ENCODE results near the gene FBXW7.
"Not testable (repeated sequence)": the region's sequence is repeated elsewhere in the genome, so short reads cannot be mapped to it uniquely, and the experiment has no call there.

FBXW7 gene, protein sequence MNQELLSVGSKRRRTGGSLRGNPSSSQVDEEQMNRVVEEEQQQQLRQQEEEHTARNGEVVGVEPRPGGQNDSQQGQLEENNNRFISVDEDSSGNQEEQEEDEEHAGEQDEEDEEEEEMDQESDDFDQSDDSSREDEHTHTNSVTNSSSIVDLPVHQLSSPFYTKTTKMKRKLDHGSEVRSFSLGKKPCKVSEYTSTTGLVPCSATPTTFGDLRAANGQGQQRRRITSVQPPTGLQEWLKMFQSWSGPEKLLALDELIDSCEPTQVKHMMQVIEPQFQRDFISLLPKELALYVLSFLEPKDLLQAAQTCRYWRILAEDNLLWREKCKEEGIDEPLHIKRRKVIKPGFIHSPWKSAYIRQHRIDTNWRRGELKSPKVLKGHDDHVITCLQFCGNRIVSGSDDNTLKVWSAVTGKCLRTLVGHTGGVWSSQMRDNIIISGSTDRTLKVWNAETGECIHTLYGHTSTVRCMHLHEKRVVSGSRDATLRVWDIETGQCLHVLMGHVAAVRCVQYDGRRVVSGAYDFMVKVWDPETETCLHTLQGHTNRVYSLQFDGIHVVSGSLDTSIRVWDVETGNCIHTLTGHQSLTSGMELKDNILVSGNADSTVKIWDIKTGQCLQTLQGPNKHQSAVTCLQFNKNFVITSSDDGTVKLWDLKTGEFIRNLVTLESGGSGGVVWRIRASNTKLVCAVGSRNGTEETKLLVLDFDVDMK

DNA sequence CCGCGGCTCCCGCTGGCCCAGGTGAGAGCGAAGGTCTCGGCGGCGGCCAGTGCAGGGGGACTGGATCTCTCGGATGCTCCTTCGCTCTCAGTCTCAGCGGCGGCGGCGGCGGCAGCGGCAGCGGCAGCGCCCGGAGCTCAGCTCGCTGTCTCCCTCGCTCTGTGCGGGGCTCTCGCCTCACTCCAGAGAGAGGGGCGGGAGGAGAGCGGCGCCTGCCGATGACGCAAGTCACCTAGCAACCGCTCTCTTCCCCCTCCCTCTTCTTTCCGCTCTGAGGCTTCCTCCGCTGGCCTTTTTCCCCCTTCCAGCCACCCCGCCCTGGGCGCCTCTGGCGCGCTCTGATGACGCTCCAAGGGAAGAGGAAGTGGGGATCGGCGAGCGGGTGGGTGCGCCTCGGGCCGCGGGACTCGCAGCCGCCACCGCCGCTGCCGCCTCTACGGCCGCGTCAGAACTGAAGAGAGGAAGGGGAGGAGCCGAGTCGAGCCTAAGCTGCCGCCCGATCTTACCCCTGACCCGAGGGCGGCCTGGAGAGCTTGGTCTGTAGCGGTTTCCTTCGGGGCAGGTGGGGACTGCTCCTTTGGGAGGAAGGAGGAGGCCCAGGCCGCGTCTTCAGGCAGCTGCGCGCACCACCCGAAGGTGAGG is at the start of gene FBXW7:
TSS of gene FBXW7 (minus strand) at position 190 of the 642 bp plus-strand sequence. CDS start 124,289 bp downstream, outside the sequence.
- peak; percentile 98 for DNase-seq (ENCODE audit: low spot score)

DNA sequence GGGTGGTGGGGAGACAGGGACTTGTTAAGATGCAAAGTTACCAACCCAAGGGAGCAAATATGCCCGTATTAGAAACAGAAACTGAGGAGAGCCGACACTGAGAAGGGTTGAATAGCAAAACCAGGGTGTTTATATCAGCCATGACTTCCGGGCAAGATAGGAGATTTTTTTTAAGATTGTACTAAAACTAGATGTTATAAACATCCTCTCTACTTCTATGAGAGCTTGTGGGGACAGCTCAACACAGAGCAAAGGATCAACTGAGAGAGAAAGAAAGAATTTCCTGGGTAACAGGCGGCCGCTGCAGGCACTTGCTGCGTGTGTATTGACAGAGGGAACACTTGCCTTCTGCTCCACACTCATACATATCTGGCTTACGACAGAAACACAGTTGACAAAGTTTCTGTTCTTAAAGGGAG is 49.1 kb upstream of the FBXW7 start:
- no peak for DNase-seq (ENCODE audit: low spot score)

DNA sequence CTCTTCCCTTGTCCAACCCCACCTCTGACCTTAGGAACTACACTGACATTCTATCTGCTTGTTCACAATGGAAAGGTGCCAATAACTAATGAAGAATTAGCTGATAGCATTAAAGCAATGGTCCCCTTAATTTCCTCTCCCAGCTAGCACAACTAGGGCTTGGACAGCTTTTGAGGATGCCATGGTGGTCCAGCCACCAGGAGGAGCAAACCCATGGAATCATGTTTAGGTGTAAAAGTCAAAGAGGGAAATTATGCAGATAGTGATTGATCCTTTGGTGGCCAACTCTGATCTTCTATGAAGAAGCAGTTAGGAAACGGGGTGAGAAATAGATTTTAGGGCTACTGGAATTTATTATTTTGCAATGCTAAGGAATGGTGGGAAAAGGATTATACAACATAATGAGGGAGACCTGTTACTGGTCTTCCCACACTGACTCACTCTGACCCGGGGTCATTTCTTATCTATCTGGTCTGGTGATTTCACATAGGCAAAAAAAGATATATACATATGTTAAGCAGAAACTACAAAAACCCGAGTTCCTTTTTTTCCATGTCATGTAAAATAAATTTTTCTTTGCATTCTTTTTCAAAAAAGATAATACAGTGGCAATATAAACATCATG is 45.8 kb upstream of the FBXW7 start:
- DNase-seq (ENCODE audit: low spot score): no peak

DNA sequence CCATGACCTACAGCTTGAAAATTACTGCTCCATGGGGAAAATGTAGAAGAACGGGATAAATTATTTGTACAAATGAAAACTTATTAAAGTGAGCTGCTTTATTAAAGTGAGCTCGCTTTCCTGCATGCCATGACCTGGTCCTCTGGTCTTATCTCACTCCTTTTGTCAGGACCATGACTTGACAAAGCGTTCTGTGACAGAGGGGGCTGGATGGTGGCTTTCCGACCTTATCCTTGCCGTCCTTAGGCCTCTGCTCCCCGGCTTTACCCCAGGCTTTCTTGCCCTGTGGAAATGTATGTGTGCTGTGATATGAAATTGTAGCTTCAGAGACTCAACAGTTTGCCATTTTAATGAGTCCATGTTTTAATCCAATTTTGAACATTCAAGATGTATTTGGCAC is 44.0 kb upstream of the FBXW7 start:
- DNase-seq (ENCODE audit: low spot score): no peak

DNA sequence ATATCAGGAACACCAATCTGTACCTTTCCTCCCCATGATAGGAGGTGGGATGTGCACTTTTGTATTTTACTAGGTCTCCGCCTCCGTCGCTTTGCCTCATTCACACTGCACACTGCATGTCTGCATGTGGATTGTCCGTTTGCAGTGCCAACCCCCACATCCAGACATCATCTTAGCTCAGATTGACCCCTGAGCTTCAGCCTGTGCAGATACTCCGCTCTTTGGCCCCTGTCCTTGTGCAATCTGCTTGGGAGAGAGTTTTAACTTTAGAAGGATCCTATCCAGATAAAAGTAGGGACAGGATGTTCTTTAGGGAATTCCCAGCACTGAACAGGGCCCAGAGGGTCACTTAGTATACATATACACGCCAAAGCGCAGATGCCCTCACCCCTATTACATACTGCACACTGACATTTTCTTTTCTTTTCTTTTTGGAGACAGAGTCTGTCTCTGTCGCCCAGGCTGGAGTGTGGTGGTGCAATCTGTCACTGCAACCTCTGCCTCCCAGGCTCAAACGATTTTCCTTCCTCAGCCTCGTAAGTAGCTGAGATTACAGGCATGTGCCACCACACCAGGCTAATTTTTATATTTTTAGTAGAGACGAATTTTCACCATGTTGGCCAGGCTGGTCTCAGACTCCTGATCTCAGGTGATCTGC is 43.3 kb upstream of the FBXW7 start:
- DNase-seq (ENCODE audit: low spot score): no peak

DNA sequence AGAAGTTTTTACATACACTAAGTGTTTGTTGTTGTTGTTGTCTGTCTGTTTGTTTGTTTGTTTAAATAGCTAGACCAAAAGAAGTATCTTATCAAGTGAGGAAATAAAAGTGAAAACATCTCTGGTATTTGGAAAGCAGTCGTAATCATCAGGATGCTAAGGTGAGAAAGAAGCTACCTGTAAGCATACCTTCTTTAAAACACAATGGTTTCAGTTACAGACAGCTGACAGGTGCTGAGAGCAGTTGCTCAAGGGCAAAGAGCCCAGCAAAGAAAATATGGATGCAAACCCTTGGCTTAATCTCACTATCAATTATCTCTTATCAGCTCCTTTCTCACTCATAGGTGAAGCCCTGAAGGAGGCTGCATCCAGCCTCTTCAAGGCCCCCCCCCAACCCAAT is 42.8 kb upstream of the FBXW7 start:
- no peak for DNase-seq (ENCODE audit: low spot score)

DNA sequence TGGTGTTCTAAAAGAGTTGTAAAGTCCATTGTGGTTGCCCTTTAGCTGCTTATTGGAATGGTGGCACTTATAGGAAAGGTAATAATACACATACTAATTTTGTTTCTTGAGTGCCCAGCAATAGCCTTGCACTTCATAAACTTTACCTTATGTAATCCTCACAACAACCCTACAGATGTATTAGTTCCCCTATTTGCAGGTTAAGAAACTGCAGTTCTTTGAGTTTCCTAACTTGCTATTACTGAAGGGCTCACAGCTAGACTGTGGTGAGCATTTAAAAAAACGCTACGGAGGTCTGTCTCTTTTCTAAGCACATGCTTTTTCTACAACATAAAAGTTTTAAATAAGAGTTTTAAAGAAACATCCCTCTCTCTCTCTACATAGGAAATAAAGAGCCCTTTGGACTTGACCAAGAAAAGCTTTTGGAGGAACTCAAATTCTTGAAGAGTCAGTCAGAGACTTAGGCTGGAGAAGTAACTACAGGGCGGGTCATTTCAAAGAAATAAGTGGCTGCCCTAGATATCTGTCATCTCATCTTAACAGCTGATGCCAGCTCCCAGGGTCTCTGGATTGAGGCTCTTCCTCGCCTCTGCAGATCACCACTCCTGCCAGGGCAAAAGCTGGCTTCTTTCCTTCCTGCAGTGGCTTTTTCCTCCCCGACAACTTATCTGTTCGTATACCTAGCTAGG is 42.0 kb upstream of the FBXW7 start:
- DNase-seq (ENCODE audit: low spot score): no peak

DNA sequence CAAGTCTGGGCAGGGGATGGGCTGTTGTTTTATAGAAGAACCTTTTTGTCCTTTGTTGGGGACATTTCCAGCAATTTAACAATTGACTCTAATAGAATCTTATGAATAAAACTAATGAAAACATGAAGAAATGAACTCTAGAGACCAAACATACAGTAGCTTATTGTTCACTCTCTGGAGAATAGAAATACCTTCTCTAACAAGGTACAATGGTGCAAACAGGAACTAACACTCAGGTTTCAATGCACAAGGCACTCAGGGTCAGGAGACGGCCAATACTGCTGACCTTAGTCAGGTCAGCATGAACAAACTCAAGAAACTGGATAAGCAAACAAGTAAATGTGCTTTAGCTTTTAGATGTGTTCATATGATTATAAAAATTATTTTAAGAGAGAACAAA is 39.6 kb upstream of the FBXW7 start:
- no peak for DNase-seq (ENCODE audit: low spot score)

DNA sequence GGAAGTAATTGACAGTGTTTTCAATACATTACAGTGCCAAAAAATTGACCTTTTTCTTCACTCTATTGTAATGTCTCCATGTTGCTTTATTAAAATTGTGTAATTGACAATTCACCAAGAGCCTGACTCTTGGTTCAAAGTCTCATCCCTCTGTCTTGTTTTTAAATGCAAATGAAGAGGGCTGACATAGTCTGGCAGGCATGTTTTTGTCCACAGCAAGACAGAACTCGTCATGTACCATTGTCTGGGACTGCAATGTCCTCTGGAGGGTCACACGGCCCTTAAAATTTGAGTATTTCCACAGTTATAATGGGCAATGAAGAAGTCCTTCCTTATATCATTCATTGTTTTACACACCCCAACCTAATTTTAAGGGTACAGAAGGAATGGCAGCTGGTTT is 38.0 kb upstream of the FBXW7 start:
- DNase-seq (ENCODE audit: low spot score): no peak

DNA sequence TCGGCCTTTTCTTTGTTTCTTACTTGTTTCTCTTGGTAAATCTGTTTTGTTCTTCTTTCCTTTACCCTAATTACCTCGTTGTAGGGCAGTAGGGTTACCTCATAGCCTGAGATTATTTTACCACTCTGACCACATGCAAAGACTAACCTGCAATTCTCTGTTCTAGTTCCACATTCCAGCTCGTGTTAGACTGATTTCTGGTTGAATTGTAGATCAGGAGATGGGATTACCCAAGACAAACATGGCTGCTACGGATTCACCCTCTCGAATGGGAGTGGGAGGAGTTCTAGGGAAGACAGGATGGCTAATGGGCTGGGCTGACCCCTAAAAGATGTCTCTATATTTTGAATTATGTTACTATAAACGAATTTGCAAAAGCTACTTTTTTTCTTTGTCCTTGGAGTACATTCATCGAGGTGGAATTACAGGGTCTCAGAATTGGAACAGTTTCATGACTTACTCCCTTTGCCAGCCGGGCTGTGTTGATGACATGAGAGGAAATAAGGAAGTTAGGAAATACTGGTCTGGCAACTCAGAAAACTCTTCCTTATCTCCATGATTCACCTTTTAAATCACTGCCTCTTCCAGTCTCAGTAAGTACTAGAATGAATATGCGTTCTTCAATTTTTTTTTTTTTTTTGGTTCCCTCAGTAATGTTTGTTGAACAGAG is 36.7 kb upstream of the FBXW7 start:
- DNase-seq (ENCODE audit: low spot score): no peak

DNA sequence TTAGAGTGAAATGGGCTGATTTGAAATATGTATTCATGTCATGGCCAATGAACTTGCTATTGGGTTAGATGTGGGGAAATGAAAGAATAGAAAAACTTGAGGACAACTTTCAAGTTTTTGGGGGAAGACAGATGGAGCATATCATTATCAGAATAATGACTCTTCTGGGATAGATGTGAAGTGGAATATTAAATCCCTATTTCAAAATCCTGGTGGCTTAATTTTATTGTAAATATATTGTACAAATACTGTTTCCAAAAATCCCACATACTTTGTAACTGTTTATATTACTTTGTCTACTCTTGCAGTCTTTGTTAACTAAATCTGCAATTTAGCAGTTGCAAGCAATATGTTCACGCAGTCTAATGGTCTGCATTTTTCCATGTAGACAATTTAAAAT is 35.9 kb upstream of the FBXW7 start:
- no peak for DNase-seq (ENCODE audit: low spot score)

DNA sequence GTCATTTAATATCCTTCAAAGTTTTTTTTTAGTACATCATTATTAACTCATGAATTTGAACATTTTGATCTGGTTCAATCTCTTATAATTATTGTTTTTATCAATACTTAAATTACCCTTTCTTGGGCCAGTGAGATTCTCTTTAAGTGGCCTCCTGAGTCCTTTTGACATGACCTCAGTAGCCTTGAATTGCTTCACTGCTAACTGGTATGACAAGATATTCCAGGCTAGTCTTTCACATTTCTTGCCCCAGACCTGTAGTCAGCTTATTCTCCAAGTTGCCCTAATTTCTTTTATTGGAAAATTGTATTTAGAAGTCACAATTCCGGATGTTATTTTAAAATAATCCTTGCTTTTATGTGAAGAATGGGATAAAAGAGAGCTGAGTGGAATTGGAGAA is 35.4 kb upstream of the FBXW7 start:
- no peak for DNase-seq (ENCODE audit: low spot score)

DNA sequence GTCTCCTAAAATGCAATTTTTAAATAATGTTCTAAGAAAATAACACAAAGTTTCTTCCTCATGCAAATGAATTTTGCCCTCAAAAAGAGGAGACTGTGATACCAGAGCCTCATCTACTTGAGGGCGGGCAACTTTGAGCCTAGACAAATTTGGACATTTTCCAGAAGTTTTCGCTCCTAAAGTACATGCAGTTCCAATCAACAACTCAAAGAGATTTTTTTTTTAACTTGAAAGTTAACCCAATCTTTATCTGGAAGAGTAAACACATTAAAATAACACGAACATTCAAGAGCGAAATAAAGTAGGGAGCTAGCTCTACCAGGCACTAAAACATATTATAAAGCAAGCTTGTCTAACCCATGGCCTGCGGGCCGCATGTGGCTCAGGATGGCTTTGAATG is 29.4 kb upstream of the FBXW7 start:
- DNase-seq (ENCODE audit: low spot score): no peak

DNA sequence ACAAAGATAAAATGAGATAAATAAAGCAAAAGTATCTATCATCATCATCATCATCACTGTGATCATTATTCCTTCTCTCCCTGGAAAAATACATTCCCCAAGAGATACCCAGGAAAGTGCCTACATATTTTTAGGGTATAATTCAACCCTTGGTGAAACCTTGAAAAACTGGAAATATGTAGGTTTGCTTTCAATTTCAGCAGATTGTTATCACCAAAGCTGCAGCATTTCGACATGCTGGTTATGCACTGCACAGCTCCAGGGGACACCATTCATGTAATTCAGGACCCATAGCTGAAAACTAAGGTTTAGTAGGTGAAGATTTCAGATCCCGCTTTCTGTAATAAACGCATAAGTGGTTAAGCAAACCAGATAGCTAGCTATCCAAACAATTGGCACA is 28.4 kb upstream of the FBXW7 start:
- no peak for DNase-seq (ENCODE audit: low spot score)

DNA sequence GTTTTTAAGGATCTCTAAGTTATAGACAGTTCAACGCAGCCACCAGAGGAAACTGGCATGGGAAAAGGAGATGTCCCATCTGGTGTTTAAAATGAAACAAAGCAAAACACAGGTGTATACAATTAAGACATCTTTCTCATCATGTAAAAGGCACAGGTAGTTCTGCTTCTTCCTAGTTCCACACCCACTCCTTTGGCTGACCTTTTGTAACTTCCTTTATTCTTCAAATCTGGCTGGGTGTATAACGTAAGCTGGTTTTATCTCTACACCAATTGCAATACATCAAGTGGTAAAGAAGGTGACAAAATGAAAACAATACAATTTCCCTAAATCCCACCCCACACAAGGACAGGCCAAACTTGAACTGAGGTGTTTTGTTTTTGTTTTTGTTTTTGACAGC is 27.3 kb upstream of the FBXW7 start:
- DNase-seq (ENCODE audit: low spot score): no peak

DNA sequence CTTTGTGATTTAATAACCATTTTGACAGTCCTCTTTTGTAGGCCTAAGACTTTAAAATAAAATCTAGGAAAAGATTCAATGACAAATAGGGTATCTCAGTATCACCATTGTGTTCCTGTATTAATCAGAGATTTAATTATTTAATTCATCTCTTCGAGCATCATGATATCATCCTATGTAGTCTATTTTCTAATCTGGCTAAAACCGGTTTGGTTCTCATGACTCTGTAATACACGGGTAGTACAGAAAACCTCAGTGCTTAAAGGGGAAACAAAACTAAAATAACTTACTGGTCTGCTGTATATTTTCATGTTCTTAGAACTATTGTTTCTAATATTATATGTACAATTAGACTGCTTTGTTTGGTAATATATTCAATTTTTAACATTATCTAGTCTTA is 23.7 kb upstream of the FBXW7 start:
- no peak for DNase-seq (ENCODE audit: low spot score)

DNA sequence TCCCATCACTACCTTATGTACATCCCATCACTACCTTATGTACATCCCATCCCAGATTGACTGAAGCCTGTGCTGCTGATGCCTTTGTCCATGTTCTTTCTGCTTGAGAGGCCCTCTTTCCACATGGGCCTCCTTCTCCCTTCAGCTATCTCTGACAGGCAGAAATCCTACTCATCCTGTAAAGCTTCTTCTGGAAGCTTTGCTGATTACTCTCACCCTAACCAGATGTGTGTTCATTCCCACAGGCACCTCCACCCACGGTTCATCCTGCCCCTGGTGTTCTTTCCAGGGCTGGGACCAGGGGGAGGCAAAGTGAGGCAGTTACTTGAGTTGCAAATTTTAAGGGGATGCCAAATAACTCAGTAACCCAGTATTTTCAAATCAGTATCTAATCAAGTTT is 22.5 kb upstream of the FBXW7 start:
- no peak for DNase-seq (ENCODE audit: low spot score)

DNA sequence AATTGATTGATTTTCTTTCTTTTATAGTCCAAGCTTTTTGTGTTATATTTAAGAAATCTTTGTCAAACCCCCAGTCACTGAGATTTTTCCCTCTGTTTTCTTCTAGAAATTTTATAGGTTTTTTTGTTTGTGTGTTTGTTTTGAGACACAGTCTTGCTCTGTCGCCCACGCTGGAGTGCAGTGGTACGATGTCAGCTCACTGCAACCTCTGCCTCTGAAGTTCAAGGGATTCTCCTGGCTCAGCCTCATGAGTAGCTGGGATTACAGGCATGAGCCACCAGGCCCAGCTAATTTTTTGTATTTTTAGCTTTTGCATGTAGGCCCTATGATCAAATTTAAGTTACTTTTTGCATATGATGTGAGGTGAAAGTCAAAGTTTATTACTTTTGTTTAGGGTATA is 20.9 kb upstream of the FBXW7 start:
- no peak for DNase-seq (ENCODE audit: low spot score)

DNA sequence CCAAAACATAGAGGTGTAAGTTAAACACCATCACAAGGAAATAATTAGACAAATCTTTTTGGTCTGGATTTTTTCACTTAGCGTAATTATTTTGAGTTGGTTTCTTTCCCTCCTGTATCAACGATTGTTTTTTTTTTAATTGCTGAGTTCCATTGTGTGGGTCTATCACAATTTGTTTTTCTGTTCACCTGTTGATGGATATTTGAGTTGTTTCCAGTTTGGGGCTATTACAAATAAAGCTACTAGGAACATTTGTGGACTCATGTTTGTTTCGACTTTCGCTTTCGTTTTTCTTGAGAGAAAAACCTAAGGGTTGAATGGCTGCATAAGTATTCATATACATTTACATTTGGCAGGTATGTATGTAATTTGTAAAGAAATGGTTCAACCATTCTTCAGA is 20.4 kb upstream of the FBXW7 start:
- no peak for DNase-seq (ENCODE audit: low spot score)

DNA sequence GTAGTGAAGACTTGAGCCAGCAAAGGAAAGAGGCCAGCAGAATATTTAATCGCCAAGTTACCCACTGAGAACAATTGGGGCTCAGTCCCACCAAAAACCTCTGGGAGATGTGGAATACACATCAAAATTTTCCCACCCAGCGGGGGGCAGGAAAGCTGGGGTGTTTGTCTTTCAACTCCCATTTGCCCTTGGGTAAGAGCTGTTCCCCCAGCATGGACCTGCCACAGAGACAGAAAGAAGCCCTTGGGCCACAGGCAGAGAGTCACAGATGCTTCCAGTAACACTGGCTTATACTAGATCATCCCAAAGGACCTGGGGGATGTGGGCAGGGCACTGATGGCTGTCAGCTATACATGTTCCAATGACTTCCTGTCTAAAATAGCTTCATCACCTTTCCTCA is 18.9 kb upstream of the FBXW7 start:
- DNase-seq (ENCODE audit: low spot score): no peak

DNA sequence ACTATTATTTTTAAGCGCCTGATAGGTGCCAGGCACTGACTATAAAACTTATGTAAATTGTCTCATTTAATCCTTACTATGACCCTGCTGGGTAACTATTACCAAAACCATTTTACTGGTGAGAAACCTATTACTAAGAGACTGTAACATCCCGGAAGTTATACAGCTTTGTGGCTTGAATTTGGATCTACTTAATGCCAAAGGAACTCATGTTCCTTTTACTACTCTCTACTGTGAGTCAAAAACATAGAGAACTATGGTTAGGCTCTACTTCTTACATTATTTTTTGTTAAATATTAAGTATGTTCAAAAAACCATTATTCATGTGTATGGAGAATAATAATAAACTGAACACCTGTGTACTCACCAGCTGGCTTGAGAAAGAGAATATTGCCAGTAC is 14.8 kb upstream of the FBXW7 start:
- not testable (repeated sequence) for DNase-seq (ENCODE audit: low spot score)
